Small intestine (tissue), 7 donors: ENCODE data around the gene GPR42. TPM values are rescaled to one million over a fixed set of nuclear protein-coding genes. Genes with fewer than 3 reads are reported as not detected.
"Not testable (repeated sequence)": the region's sequence is repeated elsewhere in the genome, so short reads cannot be mapped to it uniquely, and the experiment has no call there.

Experiments used
- DNase-seq, 2 donors: peaks; one replicate each; pipeline versions ENCODE4 v3.0.0 to v3.0.0-alpha.2; 2013
- FAIRE-seq: peaks from 2 replicates; lab custom pipeline; 2012; peaks lifted over from hg19 to GRCh38; lab: Jason Lieb, UNC
- H3K27ac ChIP-seq, 3 donors: one replicate each; pipeline ENCODE4 v1.5.1; 2013; ENCODE audit warnings: low read length in 2 of 3, mild to moderate bottlenecking in 2 of 3, control low read depth in 1 of 3, inconsistent platforms in 1 of 3, low read depth in 1 of 3, moderate library complexity in 1 of 3
- H3K27me3 ChIP-seq, 3 donors: one replicate each; pipeline ENCODE4 v1.6.1; 2013; ENCODE audit warnings: low read length in 3 of 3, inconsistent platforms in 1 of 3; ENCODE audit not compliant: control insufficient read depth in 3 of 3, insufficient read depth in 3 of 3
- H3K36me3 ChIP-seq, 3 donors: one replicate each; pipeline ENCODE4 v1.6.1; 2013; ENCODE audit warnings: low read length in 3 of 3, inconsistent platforms in 1 of 3, low read depth in 1 of 3, mild to moderate bottlenecking in 1 of 3, moderate library complexity in 1 of 3; ENCODE audit not compliant: control insufficient read depth in 3 of 3, insufficient read depth in 2 of 3
- H3K4me1 ChIP-seq, 3 donors: one replicate each; pipeline ENCODE4 v1.6.1; 2013; ENCODE audit warnings: low read length in 2 of 3, inconsistent platforms in 1 of 3, low read depth in 1 of 3, mild to moderate bottlenecking in 1 of 3, moderate library complexity in 1 of 3; ENCODE audit not compliant: control insufficient read depth in 3 of 3, insufficient read depth in 2 of 3
- H3K4me3 ChIP-seq, 3 donors: one replicate each; pipeline ENCODE4 v1.5.1; 2013; ENCODE audit warnings: low read length in 3 of 3, control low read depth in 1 of 3, inconsistent platforms in 1 of 3, low read depth in 1 of 3, mild to moderate bottlenecking in 1 of 3, moderate library complexity in 1 of 3
- H3K9me3 ChIP-seq, 2 donors: one replicate each; pipeline ENCODE4 v1.6.1; 2013; ENCODE audit warnings: low read depth in 1 of 2, low read length in 1 of 2; ENCODE audit not compliant: control insufficient read depth in 2 of 2, insufficient read depth in 1 of 2
- WGBS, 3 donors: extraction: QIAGEN DNeasy Blood & Tissue Kit; methylation state at CpG; one replicate each; pipeline ENCODE4 v1.1.7; 2013; 5-methylcytosine and 5-hydroxymethylcytosine counted together
- polyA plus RNA-seq, 4 donors: library from polyadenylated mRNA; stranded (reverse) in 3 of 4; unstranded in 1 of 4; fragments of 200-250 nt in 3 of 4; fragments of 120-200 nt in 1 of 4; gene quantifications; one replicate each; pipeline versions ENCODE4 v1.2.1 to v1.2.3, GENCODE V29; 2013
- donor health status: healthy with polysubstance abuse.
- donor health status: control.
- donor health status: control.
- donor health status: Bipolar disorder and iron deficiency.
- donor health status: healthy.

GPR42 gene
- polyA plus RNA-seq, 4 donors, result 0.06 to 0.15 TPM; not detected in 2

DNA sequence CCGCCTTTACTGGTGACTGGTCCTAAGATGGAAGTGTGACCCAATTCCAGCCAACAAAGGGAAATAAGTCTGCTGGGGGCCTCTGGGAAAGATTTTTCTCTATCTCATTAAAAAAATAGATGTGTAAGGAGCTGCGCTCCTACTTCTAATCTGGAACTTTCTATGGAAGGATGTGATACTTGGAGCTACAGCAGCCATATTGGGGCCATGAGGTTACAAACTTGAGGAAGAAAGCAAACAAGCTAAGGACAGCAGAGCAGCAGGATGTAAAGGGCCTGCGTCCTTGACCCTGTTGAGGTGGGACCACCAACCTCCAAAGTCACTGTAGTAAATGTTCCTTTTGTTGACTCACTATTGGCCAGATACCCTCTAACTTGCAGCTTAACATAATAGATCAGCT is 7.5 kb downstream of the GPR42 start:
- Histone ChIP-seq H3K9me3 (peaks cover 0 to 3% of the 10 kb centered on the region in 2 donors), H3K4me3 (no peak overlapping the region), H3K27me3 (no peaks in the 10 kb centered on the region), H3K27ac (no peak overlapping the region), H3K36me3 (no peaks in the 10 kb centered on the region), H3K4me1 (peaks cover 0 to 10% (median 0%) of the 10 kb centered on the region in 3 donors)
- no peak for FAIRE-seq
- 93 to 99% (median 96%) methylated on average over 3 of the region's 3 CpGs for WGBS, 3 donors
- DNase-seq, result no peak

DNA sequence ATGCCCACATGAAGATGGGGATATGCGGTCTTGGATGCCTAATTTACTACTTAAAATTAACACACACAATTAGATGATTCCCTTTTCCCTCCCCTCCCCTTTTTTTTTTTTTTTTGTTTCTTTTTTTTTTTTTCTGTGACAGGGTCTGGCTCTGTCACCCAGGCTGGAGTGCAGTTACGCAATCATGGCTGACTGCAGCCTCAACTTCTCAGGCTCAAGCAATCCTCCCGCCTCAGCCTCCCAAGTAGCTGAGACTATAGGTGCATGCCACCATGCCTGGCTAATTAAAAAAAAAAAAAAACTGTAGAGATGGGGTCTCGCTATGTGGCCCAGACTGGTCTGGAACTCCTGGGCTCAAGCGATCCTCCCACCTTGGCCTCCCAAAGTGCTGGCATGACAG is 8.7 kb downstream of the GPR42 start:
- 87 to 97% (median 95%) methylated on average over 5 of the region's 5 CpGs for WGBS, 3 donors
- not testable (repeated sequence) for H3K4me1 ChIP-seq, DNase-seq, H3K36me3 ChIP-seq, H3K27me3 ChIP-seq, FAIRE-seq, H3K4me3 ChIP-seq, H3K27ac ChIP-seq, H3K9me3 ChIP-seq

- Histone ChIP-seq H3K4me1 (peaks cover 0 to 10% (median 0%) of the 10 kb centered on the region in 3 donors), H3K27ac (no peak overlapping the region), H3K9me3 (peaks cover 0 to 6% of the 10 kb centered on the region in 2 donors), H3K27me3 (no peaks in the 10 kb centered on the region), H3K36me3 (no peaks in the 10 kb centered on the region), H3K4me3 (no peak overlapping the region)
- DNase-seq (no peak), FAIRE-seq (no peak)
- 32 to 43% (median 41%) methylated on average over 1 of the region's 1 CpG for WGBS, 3 donors
Measured at GRCh38 chr19:35379992-35380391, 9.1 kb downstream of the GPR42 start.

DNA sequence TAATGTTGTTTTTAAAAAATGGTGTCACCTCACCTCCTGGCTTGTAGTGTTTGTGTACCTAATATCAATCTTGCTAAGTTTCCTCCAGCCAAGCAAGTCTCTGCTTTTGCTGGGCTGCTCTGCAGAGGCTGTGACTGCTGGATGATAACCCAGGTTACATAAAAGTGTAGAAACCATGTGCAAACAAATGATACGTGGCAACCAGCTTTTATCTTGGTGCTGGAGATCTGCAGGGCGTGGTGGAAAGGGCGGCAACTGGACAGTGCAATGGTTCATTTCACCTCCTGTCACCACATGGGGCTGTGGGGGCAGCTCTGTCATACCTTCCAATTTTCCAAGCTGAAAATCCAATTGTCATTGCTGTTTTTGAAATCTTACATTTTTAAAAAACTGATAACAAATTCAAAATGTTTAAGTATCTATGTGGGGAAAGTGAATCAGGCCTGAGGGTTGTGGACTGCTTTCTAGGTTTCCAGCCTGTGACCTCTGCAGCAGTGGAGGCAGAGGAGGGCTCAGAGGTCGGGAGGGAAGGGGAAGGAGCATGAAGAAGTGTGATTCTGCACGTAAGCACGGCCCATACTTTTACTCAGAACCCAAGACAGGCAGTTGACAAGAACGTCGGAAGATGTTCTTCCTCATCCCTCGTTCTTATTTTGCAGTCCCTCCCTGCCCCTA is 9.7 kb downstream of the GPR42 start:
- WGBS, 3 donors, result 30 to 49% (median 39%) methylated on average over 9 of the region's 9 CpGs
- Histone ChIP-seq H3K9me3 (peaks cover 0 to 10% of the 10 kb centered on the region in 2 donors), H3K27me3 (no peaks in the 10 kb centered on the region), H3K36me3 (no peaks in the 10 kb centered on the region), H3K27ac (peak overlapping the region in 1 of 3 donors; percentile 25), H3K4me1 (peaks cover 0 to 10% (median 0%) of the 10 kb centered on the region in 3 donors), H3K4me3 (no peak overlapping the region)
- FAIRE-seq (no peak), DNase-seq (peak; percentile 50 to 69)

- no peak for DNase-seq
- FAIRE-seq, result no peak
- no peak overlapping the region for H3K4me3 ChIP-seq
- 44 to 59% (median 53%) methylated on average over 3 of the region's 3 CpGs for WGBS, 3 donors
- H3K36me3 ChIP-seq, result no peaks in the 10 kb centered on the region
- H3K9me3 ChIP-seq, result peaks cover 0 to 15% of the 10 kb centered on the region in 2 donors
- H3K27me3 ChIP-seq, result no peaks in the 10 kb centered on the region
- peak overlapping the region in 1 of 3 donors; percentile 25 for H3K27ac ChIP-seq
- peaks cover 0 to 10% (median 0%) of the 10 kb centered on the region in 3 donors for H3K4me1 ChIP-seq
Measured at GRCh38 chr19:35381318-35381717, 10.4 kb downstream of the GPR42 start.

GRCh38 chr19:35381926-35382325 is 11.1 kb downstream of the GPR42 start:
- peaks cover 0 to 15% of the 10 kb centered on the region in 2 donors for H3K9me3 ChIP-seq
- H3K4me3 ChIP-seq, result no peak overlapping the region
- WGBS, 3 donors, result 83 to 91% (median 86%) methylated on average over 6 of the region's 6 CpGs
- no peak for FAIRE-seq
- H3K4me1 ChIP-seq, result peaks cover 0 to 10% (median 0%) of the 10 kb centered on the region in 3 donors
- no peak overlapping the region for H3K27ac ChIP-seq
- H3K36me3 ChIP-seq, result no peaks in the 10 kb centered on the region
- H3K27me3 ChIP-seq, result no peaks in the 10 kb centered on the region
- no peak for DNase-seq

DNA sequence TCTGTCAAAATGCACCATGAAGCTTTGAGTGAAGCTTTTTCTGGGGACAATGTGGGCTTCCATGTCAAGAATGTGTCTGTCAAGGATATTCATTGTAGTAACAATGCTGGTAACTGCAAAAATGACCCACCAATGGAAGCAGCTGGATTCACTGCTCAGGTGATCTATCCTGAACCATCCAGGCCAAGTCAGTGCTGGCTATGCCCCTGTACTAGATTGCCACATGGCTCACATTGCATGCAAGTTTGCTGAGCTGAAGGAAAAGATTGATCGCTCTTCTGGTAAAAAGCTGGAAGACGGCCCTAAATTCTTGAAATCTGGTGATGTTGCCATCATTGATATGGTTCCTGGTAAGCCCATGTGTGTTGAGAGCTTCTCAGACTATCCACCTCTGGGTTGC is 12.7 kb downstream of the GPR42 start:
- 95 to 97% (median 96%) methylated on average over 2 of the region's 2 CpGs for WGBS, 3 donors
- Histone ChIP-seq H3K9me3 (peaks cover 0 to 11% of the 10 kb centered on the region in 2 donors), H3K27ac (no peak overlapping the region), H3K4me1 (peaks cover 0 to 10% (median 0%) of the 10 kb centered on the region in 3 donors), H3K27me3 (no peaks in the 10 kb centered on the region), H3K4me3 (no peak overlapping the region), H3K36me3 (no peaks in the 10 kb centered on the region)
- no peak for FAIRE-seq
- DNase-seq, result no peak

DNA sequence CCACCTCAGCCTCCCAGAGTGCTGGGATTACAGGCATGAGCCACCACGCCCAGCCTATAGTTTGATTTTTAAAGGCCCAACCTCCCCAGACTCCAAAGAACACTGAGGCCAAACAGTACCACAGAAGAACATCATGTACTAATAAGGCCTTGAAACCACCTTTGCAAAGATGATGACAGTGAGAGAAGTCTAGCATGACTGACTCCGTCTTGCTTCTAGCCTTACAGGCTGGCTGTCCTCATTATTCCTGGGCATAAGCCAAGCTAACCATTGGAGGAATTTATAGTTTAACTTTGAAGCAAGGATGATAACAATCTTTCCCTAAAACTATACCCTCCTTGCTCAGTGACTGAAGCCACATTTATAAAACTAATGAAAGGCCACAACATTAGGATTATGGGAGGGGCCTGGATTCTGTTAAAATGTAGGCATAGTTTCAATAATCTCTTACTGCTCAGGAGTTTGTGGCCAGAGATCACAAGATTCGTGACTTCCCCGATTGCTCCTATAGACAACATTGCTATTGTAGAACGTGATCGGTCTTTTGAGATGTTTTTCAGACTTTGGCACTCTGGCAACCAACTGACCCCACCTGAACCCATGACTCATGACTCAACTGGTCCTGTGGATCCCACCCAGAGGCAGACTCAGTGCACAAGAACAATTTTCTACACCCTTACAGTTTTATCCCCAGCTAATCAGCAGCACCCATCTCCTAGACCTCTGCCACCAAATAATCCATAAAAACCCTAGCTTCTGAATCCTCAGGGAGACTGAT is 17.6 kb downstream of the GPR42 start:
- 75 to 83% (median 76%) methylated on average over 6 of the region's 6 CpGs for WGBS, 3 donors
- no peaks in the 10 kb centered on the region for H3K36me3 ChIP-seq
- H3K4me1 ChIP-seq, result no peaks in the 10 kb centered on the region
- no peaks in the 10 kb centered on the region for H3K27me3 ChIP-seq
- DNase-seq (no peak), FAIRE-seq (no peak)
- peaks cover 0 to 11% of the 10 kb centered on the region in 2 donors for H3K9me3 ChIP-seq
- H3K4me3 ChIP-seq, result no peak overlapping the region
- no peak overlapping the region for H3K27ac ChIP-seq
